ENCODE measurements around the gene HDAC4.
A peak's percentile ranks its signal among the peaks of the same experiment; 100 is the strongest.

The HDAC4 gene

DNA sequence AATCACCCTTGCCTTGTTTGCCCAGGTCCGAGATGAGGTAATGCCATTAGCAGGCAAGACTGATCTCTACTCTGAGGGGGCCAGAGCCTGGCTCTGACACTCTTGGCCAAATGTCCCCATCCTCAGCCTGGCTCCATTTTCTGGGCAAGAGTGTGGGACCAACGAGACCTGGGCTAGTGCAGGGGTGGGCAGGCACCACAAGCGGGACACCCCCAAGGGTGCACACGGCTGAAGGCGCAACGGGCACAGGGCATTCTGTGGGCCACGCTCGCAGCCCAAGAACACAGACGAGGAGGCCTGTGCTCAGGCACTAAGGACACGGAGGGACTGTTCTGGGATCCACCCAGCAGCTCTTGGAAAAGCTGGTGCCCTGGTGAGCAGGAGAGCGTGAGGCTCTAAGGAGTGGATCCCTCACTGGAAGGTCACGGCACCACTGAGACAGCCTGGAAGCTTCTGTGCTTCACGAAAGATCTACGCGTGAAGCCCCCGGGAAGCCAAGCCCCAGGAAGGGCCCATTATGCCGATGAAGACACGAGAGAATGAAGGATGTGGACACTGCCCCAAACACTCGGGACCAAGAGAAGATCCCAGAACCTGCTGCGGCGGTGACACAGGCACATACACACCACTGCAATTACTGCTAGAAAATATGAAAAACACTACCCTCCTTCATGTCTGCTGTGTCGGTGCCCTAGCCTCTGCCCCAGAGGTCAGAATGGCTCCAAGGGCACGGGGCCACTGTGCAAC, 138.2 kb downstream of the HDAC4 start:
- DNase-seq = no peak

DNA sequence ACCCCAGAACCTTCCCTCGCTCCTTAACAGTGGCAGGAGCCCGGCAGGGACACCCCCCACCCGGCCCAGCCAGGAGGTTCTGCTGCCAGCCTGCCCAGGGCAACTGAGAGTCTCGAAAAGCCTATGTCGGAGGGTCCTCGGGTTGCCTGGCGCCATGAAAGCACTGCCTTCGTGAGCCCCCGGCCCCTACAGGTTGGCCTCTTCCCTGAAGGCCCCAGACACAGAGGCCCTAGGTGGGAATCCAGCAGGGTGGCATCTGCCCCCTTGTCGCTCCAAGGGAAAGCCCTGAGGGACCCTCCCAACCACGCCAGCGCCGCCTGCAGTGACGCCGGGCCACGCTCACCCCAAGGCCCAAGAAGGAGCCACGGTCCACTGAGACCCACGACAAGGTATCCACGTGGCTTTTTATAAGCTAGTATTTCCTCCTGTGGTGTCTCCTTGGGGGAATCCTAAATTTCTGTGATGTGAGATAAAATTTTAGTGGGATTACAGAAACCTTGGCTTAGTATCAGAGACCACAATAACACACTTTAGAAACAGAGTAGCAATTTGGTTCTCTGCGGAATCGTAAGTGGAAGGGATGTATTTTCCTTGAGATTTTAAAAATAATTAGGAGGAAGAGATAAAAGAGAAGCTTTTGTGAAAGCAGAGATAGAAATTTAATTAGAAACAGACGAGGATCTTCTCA, 138.9 kb downstream of the HDAC4 start:
- no peak for DNase-seq

DNA sequence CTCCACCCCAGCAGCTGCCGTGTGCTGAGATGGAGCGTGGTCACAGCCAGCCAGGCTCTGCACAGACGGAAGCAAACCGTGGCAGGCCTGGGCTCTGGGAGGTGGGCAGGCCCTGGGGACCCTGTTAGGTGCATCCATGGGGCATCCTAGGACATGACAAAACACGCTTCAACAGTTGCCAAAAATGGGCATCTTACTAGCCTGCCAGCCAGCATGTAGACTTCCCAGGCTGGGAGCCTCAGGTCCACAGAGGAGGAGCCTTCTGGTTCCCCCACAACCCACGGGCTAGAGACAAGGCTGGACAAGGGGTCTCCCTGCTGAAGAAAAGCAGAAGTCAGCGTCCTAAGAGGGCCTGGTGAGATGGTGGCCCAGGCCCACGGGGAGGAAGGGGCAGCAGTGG, 139.5 kb downstream of the HDAC4 start:
- no peak for DNase-seq

- peak in 1 of 2 donors; percentile 10 for DNase-seq
Observed at GRCh38 chr2:239260546-239261327, 140.1 kb downstream of the HDAC4 start.

DNA sequence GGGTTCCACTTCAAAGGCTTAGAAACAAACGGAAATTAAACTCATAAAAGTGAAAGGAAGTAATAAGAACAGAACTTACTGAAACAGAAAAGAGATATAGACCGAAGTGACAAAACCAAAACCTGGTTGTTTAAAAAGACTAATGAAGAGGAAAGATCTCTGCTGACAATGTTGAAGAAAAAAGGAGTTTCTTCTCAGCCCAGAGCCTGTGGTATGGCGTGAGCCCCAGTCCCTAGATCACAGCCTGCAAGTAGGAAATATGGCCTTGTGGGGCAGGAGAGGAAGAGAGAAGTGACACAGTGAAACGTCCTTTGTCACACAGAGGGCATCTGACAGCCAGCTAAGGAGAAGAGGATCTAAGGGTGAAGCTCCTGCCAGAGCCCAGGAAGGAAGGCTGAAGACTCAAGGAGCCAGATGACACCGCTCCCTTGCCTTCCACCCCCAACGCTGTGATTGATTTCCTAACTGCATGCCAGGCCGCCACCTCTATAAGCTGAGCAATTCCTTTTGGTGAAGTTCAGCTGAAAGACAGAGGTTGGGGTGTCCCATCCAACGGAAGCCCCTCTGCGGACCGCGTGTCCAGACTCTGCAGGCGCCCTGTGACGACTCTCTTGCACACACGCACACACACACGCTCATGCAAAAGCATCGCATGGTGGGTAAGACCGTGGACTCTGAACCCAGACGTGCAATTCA, 141.1 kb downstream of the HDAC4 start:
- DNase-seq = peak; percentile 42 to 46

DNA sequence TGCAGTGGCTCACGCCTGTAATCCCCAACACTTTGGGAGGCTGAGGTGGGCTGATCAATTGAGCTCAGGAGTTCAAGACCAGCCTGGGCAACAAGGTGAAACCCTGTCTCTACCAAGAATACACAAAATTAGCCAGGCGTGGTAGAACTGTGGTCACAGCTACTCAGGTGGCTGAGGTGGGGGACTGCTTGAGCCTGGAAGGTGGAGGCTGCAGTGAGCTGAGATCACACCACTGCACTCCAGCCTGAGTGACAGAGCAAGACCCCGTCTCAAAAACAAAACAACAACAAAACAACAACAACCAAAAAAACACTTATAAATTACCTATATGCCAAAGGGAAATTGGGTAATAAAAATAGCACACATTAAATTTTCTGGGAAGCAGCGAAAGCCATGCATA, 141.6 kb downstream of the HDAC4 start:
- DNase-seq = peak in 1 of 2 donors; percentile 10

- DNase-seq = peak in 1 of 2 donors; percentile 11
Observed at GRCh38 chr2:239258248-239258647, 142.6 kb downstream of the HDAC4 start.

- DNase-seq = peak; percentile 23 to 29
Observed at GRCh38 chr2:239257511-239257937, 143.3 kb downstream of the HDAC4 start.

GRCh38 chr2:239256350-239256743, 144.5 kb downstream of the HDAC4 start:
- no peak for DNase-seq

- DNase-seq = no peak
Observed at GRCh38 chr2:239255628-239256349, 145.0 kb downstream of the HDAC4 start.

DNA sequence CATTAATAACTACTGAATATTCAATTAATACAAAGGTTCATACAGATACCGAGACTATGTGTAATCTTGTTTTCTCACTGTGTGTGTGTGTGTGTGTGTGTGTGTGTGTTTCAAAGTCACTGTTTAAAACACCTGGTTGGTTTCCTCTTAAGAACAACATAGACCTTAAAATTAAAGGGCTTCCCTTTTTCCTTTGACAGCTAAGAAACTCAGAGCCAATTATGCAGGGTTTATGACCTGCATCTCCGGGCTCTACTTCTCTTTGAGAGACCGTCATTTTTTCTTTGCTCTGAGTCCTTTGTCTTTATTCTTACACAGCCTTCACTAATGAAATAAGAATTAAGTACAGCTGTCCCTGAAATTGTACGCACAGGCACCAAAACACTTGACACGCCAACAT, 145.6 kb downstream of the HDAC4 start:
- peak in 1 of 2 donors; percentile 7 for DNase-seq

- peak in 1 of 2 donors; percentile 11 for DNase-seq
Observed at GRCh38 chr2:239253701-239254436, 147.0 kb downstream of the HDAC4 start.

- DNase-seq = peak in 1 of 2 donors; percentile 10
Observed at GRCh38 chr2:239253264-239253663, 147.6 kb downstream of the HDAC4 start.

DNA sequence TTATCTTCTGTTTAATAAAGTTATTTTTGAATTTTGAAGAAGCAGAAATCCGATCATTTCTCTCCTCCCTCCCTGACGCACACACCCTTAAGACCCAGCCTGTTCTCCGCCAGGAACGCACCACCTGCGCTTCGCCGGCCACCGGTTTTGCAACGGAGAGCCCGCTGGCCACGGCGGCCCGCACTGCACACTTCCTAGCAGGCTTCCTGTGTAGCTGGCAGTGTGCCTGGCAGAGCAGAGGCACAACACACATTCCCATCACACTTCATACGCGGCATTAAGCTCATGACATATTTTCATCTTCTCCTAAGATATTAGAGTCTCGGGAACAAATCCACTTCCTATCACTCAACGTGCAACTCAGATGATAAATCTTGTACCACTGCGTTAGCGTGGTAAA, 148.0 kb downstream of the HDAC4 start:
- DNase-seq = peak in 1 of 2 donors; percentile 15

DNA sequence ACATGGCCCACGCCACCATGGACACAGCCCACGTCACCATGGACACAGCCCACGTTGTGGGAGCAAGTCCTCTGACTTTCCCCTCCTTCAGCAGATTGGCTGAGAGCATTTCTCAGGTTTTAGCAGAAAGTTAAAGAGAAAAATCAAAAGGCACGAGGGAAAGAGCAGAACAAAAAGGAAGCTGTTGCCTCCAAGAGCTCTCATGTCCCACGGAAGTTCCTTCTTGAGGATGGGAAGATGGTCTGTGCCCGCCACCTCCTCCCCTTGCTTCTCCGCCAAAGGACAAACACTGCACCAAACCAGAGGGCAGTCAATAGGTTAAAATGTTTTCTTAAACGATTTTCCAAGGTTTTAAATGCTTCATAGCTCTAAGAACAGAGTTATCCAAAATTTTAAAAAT, 148.4 kb downstream of the HDAC4 start:
- peak in 1 of 2 donors; percentile 7 for DNase-seq

DNA sequence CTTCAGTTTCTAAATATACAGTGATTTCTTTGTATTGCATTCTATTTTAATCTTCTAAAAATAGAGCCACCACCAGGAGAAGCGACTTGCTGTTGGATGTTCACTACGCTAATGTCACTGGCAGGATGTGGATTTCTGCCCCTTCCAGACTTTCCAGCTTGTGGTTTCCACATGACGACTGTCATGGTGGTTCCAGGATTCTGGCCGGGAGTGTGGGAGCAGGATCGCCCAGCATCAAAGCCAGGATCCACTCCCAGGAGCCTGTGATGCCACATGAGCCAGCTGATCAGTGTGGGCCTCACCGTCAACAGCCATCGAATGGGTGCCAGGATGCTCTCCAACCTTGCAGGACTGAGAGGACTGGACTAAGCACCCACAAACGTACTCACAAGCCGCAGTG, 148.8 kb downstream of the HDAC4 start:
- DNase-seq = peak in 1 of 2 donors; percentile 7

DNA sequence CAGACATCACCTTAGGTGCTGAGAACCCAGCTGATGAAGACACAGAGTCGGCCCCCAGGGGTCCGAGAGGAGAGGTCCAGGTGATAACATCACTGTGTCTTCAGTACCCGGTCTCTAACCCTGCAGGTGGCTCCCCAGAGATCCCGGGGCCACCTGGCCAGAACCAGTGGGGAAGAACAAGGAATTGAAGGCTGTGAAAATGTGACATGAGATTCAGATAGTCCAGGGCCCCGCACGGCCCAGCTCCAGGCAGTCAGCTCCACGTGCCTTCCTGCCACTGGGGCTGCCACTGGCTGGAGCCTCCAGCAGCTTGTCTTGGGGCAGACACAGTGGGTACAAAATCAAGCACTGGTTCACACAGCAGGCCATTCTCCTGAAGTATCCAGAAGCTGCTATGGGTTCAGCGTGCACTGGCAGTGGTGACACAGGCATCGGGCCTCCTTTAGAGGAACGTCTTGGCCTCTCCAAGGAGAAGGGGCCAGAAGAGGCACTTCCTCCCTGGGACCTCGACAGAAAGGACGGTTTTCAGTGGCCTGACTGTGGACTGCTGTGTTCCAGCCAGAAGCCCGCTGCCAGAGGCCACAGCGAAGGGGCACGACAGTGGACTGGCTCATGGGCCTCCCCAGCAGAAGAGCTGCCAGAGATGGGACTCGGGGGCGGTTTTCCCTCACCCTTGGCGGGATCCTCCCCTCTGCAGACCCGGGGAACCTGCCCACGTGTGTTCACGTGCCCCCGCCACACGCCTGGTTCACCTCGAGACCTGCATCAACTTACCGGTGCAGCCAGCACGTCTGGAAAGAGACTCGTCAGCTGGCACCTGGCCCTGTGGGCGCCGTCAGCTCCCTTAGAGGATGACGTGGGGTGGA, 150.4 kb downstream of the HDAC4 start:
- peak in 1 of 2 donors; percentile 11 for DNase-seq

GRCh38 chr2:239249776-239250175, 151.0 kb downstream of the HDAC4 start:
- peak in 1 of 2 donors; percentile 24 for DNase-seq

- peak in 1 of 2 donors; percentile 3 for DNase-seq
Observed at GRCh38 chr2:239249048-239249447, 151.8 kb downstream of the HDAC4 start.
